Thyroid gland (tissue), 4 donors: ENCODE measurements around the gene MAGI2. TPM values are rescaled to one million over a fixed set of nuclear protein-coding genes. Genes with fewer than 3 reads are reported as not detected.

Source experiments
- DNase-seq, 2 donors: peaks; one replicate each; pipeline ENCODE4 v3.0.0-alpha.2; 2019
- H3K27ac ChIP-seq, 3 donors: fragments of 200-600 bp; sonication (generic); 1 replicate in 2 of 3; 2 replicates in 1 of 3; pipeline ENCODE4 v1.5.1; 2016 to 2019; ENCODE audit warnings: mild to moderate bottlenecking in 1 of 3, moderate library complexity in 1 of 3
- H3K27me3 ChIP-seq: fragments of 200-600 bp; sonication (generic); one replicate; pipeline ENCODE4 v1.5.1; 2019
- H3K36me3 ChIP-seq, 2 donors: fragments of 200-600 bp; sonication (generic); one replicate each; pipeline ENCODE4 v1.5.1; 2016 to 2019
- H3K4me1 ChIP-seq, 2 donors: fragments of 200-600 bp; sonication (generic); one replicate each; pipeline ENCODE4 v1.5.1; 2017 to 2019
- H3K4me3 ChIP-seq, 3 donors: fragments of 200-600 bp; sonication (generic); replicated peaks in 1 of 3; 1 replicate in 2 of 3; 2 replicates in 1 of 3; pipeline ENCODE4 v1.5.1; 2016; ENCODE audit warnings: mild to moderate bottlenecking in 1 of 3
- H3K9me3 ChIP-seq: fragments of 200-600 bp; sonication (generic); one replicate; pipeline ENCODE4 v1.5.1; 2017
- POLR2A ChIP-seq, 2 donors: fragments of 450-650 bp; IDR thresholded peaks; one replicate each; pipeline ENCODE4 v1.6.1; 2017; ENCODE audit warnings: antibody characterized with exemption in 2 of 2, mild to moderate bottlenecking in 2 of 2, moderate library complexity in 1 of 2
- WGBS, 2 donors: methylation state at CpG; one replicate each; pipeline ENCODE4 v1.1.5; 2017; 5-methylcytosine and 5-hydroxymethylcytosine counted together
- intact Hi-C: fragments of 100-400 bp; cut with DNase I; formaldehyde crosslinking; loops from one replicate; pipeline ENCODE4 v1.15.1; 2023
- total RNA-seq, 4 donors: library from RNA; depleted of rRNA; stranded (reverse); fragments of >200 nt; gene quantifications; one replicate each; pipeline ENCODE4 v1.2.3, GENCODE V29; 2016
- TF ChIP-seq, protein P1 (sequence below), 6 experiments: fragments of 200-600 bp in 3 of 6; fragments of 450-650 bp in 3 of 6; sonication (generic) in 3 of 6; IDR thresholded peaks; one replicate each; pipeline ENCODE4 v1.5.1; 2016 to 2019; ENCODE audit warnings: antibody characterized with exemption in 6 of 6, mild to moderate bottlenecking in 2 of 6, inconsistent platforms in 1 of 6, moderate library complexity in 1 of 6

Gene MAGI2
- total RNA-seq, 4 donors from 2014 or later: 20.7 to 31.1 (median 26.0) TPM

- 73 to 75% methylated on average over 7 to 8 of the region's 12 CpGs for WGBS, 2 donors
- Histone ChIP-seq H3K4me3 (no peak overlapping the region), H3K36me3 (no peaks in the 10 kb centered on the region), H3K9me3 (no peaks in the 10 kb centered on the region), H3K4me1 (no peaks in the 10 kb centered on the region), H3K27me3 (no peaks in the 10 kb centered on the region), H3K27ac (no peak overlapping the region)
- no peak for DNase-seq
- intact Hi-C loops: no loop called here
- TF ChIP-seq POLR2A (IDR thresholded peaks at IDR 0.05): no peak
- TF ChIP-seq, protein P1, sequence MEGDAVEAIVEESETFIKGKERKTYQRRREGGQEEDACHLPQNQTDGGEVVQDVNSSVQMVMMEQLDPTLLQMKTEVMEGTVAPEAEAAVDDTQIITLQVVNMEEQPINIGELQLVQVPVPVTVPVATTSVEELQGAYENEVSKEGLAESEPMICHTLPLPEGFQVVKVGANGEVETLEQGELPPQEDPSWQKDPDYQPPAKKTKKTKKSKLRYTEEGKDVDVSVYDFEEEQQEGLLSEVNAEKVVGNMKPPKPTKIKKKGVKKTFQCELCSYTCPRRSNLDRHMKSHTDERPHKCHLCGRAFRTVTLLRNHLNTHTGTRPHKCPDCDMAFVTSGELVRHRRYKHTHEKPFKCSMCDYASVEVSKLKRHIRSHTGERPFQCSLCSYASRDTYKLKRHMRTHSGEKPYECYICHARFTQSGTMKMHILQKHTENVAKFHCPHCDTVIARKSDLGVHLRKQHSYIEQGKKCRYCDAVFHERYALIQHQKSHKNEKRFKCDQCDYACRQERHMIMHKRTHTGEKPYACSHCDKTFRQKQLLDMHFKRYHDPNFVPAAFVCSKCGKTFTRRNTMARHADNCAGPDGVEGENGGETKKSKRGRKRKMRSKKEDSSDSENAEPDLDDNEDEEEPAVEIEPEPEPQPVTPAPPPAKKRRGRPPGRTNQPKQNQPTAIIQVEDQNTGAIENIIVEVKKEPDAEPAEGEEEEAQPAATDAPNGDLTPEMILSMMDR (IDR thresholded peaks at IDR 0.05): no peak
These were observed 1468.1 kb downstream of the MAGI2 start for GRCh38 chr7:77985232-77985973.

DNA sequence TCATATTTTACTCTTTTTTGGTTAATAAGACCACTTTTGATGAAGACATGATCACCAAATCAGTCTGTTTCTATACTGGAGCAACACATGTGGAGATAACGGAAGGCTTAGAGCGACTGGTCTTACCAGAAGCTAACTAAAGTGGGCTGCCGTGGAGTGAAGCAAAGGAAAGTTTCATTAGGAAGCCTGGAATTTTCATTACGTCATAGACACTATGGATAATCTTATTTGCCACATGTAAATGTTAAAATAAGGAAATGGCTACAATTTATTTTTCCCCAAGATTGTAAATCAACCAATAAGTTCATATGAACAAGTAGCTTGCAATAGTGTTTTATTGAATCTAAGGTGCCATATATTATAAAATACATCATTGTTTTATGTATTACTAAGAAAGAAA, 1469.5 kb downstream of the MAGI2 start:
- 91 to 96% methylated on average over 4 of the region's 4 CpGs for WGBS, 2 donors
- TF ChIP-seq, protein P1 (IDR thresholded peaks at IDR 0.05): no peak
- TF ChIP-seq POLR2A (IDR thresholded peaks at IDR 0.05): no peak
- intact Hi-C loops: no loop called here

DNA sequence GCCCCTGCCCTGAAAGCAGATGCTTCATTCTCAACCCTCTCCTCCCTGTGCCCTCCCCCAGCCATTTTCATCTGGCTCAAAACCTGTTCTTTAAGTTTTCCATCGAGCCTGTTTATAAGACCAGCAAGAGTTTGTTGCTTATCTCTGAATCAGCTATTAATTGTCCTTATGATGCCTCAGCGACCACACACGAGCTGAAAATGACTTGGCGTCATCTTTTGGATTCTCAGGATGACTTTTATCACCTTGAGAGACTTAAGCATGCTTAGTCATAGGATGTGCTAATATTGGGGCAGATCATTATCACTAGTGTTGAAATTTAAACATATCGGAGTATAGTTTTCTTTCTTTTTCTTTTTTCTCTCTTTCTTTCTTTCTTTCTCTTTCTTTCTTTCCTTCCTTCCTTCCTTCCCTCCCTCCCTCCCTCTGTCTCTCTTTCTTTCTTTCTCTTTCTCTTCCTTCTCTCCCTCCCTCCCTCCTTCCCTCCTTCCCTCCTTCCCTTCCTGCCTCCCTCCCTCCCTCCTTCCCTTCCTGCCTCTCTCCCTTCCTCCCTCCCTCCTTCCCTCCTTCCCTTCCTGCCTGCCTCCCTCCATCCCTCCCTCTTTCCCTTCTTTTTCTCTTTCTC, 1470.4 kb downstream of the MAGI2 start:
- no peak for DNase-seq
- H3K9me3 ChIP-seq: no peaks in the 10 kb centered on the region
- 66% methylated on average over 5 of the region's 5 CpGs for WGBS, 2 donors
- TF ChIP-seq POLR2A (IDR thresholded peaks at IDR 0.05): no peak
- TF ChIP-seq, protein P1 (IDR thresholded peaks at IDR 0.05): no peak
- no peaks in the 10 kb centered on the region for H3K27me3 ChIP-seq
- H3K27ac ChIP-seq: no peak overlapping the region
- no peak overlapping the region for H3K4me3 ChIP-seq
- H3K4me1 ChIP-seq: no peaks in the 10 kb centered on the region
- no peaks in the 10 kb centered on the region for H3K36me3 ChIP-seq
- intact Hi-C loops: no loop called here

More for the DNA sequence above, 1469.5 kb downstream of the MAGI2 start:
- H3K27me3 ChIP-seq: no peaks in the 10 kb centered on the region
- no peaks in the 10 kb centered on the region for H3K9me3 ChIP-seq
- H3K36me3 ChIP-seq: no peaks in the 10 kb centered on the region
- DNase-seq: no peak
- no peaks in the 10 kb centered on the region for H3K4me1 ChIP-seq
- H3K4me3 ChIP-seq: no peak overlapping the region
- H3K27ac ChIP-seq: no peak overlapping the region

DNA sequence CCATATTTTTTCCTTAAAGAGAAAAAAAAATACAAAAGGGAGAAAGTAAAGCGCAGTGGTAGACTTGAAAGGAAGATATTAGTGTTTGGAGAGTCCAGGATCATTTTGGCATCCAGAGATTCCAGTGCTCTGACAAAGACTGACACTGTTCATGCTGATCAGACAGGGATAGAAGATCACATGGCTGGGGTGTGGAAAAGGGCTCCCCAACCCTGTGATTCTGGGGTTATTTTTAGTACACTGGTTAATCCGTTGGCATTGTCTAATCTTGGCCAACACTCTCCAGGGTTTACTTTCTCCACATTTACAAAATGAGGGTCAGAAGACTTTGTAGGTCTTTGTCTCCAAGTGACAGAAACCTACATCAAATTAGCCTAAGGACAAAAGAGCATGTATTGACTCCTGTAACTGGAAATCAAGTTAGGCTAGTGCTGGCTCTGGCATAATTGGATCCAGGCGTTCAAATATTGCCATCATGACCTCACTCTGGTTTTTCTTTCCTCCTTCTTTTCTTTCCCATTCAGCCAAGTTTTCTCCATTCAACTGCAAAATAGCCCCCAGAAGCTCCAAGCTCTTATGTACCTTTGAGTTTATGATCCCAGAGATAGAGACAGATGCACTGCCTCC, 1473.3 kb downstream of the MAGI2 start:
- 65 to 92% methylated on average over 3 of the region's 3 CpGs for WGBS, 2 donors

More for the DNA sequence above, 1473.3 kb downstream of the MAGI2 start:
- no peaks in the 10 kb centered on the region for H3K27me3 ChIP-seq
- DNase-seq: no peak
- H3K36me3 ChIP-seq: no peaks in the 10 kb centered on the region
- H3K27ac ChIP-seq: no peak overlapping the region
- no peaks in the 10 kb centered on the region for H3K4me1 ChIP-seq
- no peaks in the 10 kb centered on the region for H3K9me3 ChIP-seq
- intact Hi-C loops: no loop called here
- no peak overlapping the region for H3K4me3 ChIP-seq
- TF ChIP-seq POLR2A (IDR thresholded peaks at IDR 0.05): no peak
- TF ChIP-seq, protein P1 (IDR thresholded peaks at IDR 0.05): no peak
